HEK293 (cell line): ENCODE data around the gene EID2.

Experiments used
- GFI1B ChIP-seq: fragments of 450-650 bp; formaldehyde crosslinking; IDR thresholded peaks from 2 replicates; pipeline ENCODE4 v1.5.1; 2016; ENCODE audit warnings: missing biosample characterization, missing genetic modification characterization
- KLF8 ChIP-seq: fragments of 450-650 bp; formaldehyde crosslinking; IDR thresholded peaks from 2 replicates; pipeline ENCODE4 v1.5.1; 2016; ENCODE audit warnings: missing biosample characterization, missing genetic modification characterization
- SETDB1 ChIP-seq: IDR thresholded peaks from one replicate; pipeline ENCODE4 v1.6.1; 2017; ENCODE audit warnings: mild to moderate bottlenecking, low read length, moderate library complexity, mixed read lengths; ENCODE audit not compliant: insufficient read length
- WT1 ChIP-seq: fragments of 450-650 bp; formaldehyde crosslinking; IDR thresholded peaks from 2 replicates; pipeline ENCODE4 v1.5.1; 2016; ENCODE audit warnings: missing biosample characterization, missing genetic modification characterization
- YY1 ChIP-seq: fragments of 450-650 bp; formaldehyde crosslinking; IDR thresholded peaks from 2 replicates; pipeline ENCODE4 v1.5.1; 2018; ENCODE audit warnings: missing biosample characterization, missing genetic modification characterization
- ZBTB17 ChIP-seq: fragments of 450-650 bp; formaldehyde crosslinking; IDR thresholded peaks from 2 replicates; pipeline ENCODE4 v1.5.1; 2016; ENCODE audit warnings: missing biosample characterization, missing genetic modification characterization
- ZBTB44 ChIP-seq: fragments of 450-650 bp; IDR thresholded peaks from 2 replicates; pipeline ENCODE4 v1.5.1; 2018; ENCODE audit warnings: missing biosample characterization, mild to moderate bottlenecking, missing genetic modification characterization
- ZEB2 ChIP-seq: fragments of 450-650 bp; formaldehyde crosslinking; IDR thresholded peaks from 2 replicates; pipeline ENCODE4 v1.5.1; 2016; ENCODE audit warnings: missing biosample characterization, missing genetic modification characterization
- ZNF148 ChIP-seq: fragments of 450-650 bp; formaldehyde crosslinking; IDR thresholded peaks from 2 replicates; pipeline ENCODE4 v1.5.0; 2017; ENCODE audit warnings: missing biosample characterization, missing genetic modification characterization, borderline replicate concordance
- ZNF214 ChIP-seq: fragments of 450-650 bp; formaldehyde crosslinking; IDR thresholded peaks from 2 replicates; pipeline ENCODE4 v1.5.1; 2017; ENCODE audit warnings: missing biosample characterization, mild to moderate bottlenecking, missing genetic modification characterization, borderline replicate concordance
- ZNF416 ChIP-seq: fragments of 450-650 bp; formaldehyde crosslinking; IDR thresholded peaks from 2 replicates; pipeline ENCODE4 v1.5.1; 2016; ENCODE audit warnings: missing biosample characterization, missing genetic modification characterization
- ZNF426 ChIP-seq: fragments of 450-650 bp; formaldehyde crosslinking; IDR thresholded peaks from 2 replicates; pipeline ENCODE4 v1.5.1; 2017; ENCODE audit warnings: missing biosample characterization, missing genetic modification characterization, mild to moderate bottlenecking, inconsistent platforms, moderate library complexity
- ZNF530 ChIP-seq: fragments of 450-650 bp; formaldehyde crosslinking; IDR thresholded peaks from 2 replicates; pipeline ENCODE4 v1.5.1; 2016; ENCODE audit warnings: low read depth, missing biosample characterization, missing genetic modification characterization
- ZNF544 ChIP-seq: fragments of 450-650 bp; formaldehyde crosslinking; IDR thresholded peaks from 2 replicates; pipeline ENCODE4 v1.5.0; 2017; ENCODE audit warnings: missing biosample characterization, missing genetic modification characterization
- ZNF555 ChIP-seq: fragments of 450-650 bp; formaldehyde crosslinking; conservative IDR thresholded peaks from 2 replicates; pipeline ENCODE4 v1.5.1; 2017; ENCODE audit warnings: missing biosample characterization, mild to moderate bottlenecking, missing genetic modification characterization, inconsistent platforms
- ZNF561 ChIP-seq: fragments of 450-650 bp; IDR thresholded peaks from 2 replicates; pipeline ENCODE4 v1.5.1; 2018; ENCODE audit warnings: missing biosample characterization, missing genetic modification characterization, borderline replicate concordance
- ZNF571 ChIP-seq: fragments of 450-650 bp; formaldehyde crosslinking; IDR thresholded peaks from 2 replicates; pipeline ENCODE4 v1.5.0; 2017; ENCODE audit warnings: missing biosample characterization, missing genetic modification characterization
- ZNF621 ChIP-seq: fragments of 450-650 bp; formaldehyde crosslinking; IDR thresholded peaks from 2 replicates; pipeline ENCODE4 v1.5.1; 2017; ENCODE audit warnings: missing biosample characterization, missing genetic modification characterization
- ZNF658 ChIP-seq: fragments of 450-650 bp; formaldehyde crosslinking; IDR thresholded peaks from 2 replicates; pipeline ENCODE4; 2016; ENCODE audit warnings: missing biosample characterization, missing genetic modification characterization
- ZNF76 ChIP-seq: fragments of 450-650 bp; formaldehyde crosslinking; IDR thresholded peaks from 2 replicates; pipeline ENCODE4; 2016; ENCODE audit warnings: low read depth, missing biosample characterization, missing genetic modification characterization, borderline replicate concordance
- ZNF777 ChIP-seq: fragments of 450-650 bp; formaldehyde crosslinking; IDR thresholded peaks from 2 replicates; pipeline ENCODE4 v1.5.1; 2017; ENCODE audit warnings: missing biosample characterization, missing genetic modification characterization, borderline replicate concordance
- TF ChIP-seq, protein P1 (sequence below): fragments of 450-650 bp; formaldehyde crosslinking; IDR thresholded peaks from 2 replicates; pipeline ENCODE4 v1.5.1; 2016; ENCODE audit warnings: missing biosample characterization, missing genetic modification characterization
- TF ChIP-seq, protein P2 (sequence below): fragments of 450-650 bp; formaldehyde crosslinking; IDR thresholded peaks from 2 replicates; pipeline ENCODE4 v1.5.1; 2016; ENCODE audit warnings: missing biosample characterization, missing genetic modification characterization
- TF ChIP-seq, protein P3 (sequence below): fragments of 450-650 bp; formaldehyde crosslinking; IDR thresholded peaks from 2 replicates; pipeline ENCODE4 v1.5.1; 2016; ENCODE audit warnings: missing biosample characterization, missing genetic modification characterization
- TF ChIP-seq, protein P4 (sequence below): fragments of 450-650 bp; formaldehyde crosslinking; IDR thresholded peaks from 2 replicates; pipeline ENCODE4 v1.5.1; 2016; ENCODE audit warnings: missing biosample characterization, missing genetic modification characterization

The EID2 gene

DNA sequence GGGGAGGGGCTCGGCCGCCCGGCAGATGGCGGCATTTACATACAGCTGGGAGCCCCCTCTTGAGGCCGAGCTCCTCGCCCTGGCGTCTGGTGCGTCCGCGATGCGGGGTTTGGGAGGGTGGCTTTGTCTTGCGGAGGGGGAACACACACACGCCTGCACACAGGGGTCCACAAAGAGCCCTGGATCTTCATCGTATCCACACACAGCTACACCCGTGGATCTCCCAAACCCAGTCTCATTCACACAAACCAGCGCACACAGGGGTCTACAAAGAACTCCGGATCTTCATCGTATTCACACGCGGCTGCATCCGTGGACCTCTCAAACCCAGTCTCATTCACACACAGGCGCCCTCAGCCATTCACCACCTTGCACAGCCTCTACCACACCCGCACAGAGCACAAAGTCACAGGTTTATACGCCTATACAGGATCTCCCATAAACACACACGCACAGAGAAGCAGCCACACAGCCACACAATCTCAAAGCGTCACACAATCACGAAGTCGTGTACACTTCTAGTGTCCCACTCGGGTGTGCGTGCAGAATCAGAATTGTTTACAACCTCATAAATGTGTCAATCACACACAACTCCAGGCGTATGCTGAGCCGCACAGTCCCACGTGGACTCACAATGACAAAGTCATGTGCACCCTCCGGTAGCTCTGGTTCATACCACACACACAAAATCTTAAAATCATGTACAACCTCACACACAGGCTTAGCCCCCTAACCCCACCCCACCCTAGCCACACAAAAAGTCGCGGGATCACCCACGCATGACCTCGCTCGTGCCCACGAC lies 41.8 kb downstream of the EID2 start (continued):
- TF ChIP-seq ZNF148 = no peak
- TF ChIP-seq WT1 (tag by site-specific recombination) = peak; percentile 44
- TF ChIP-seq ZNF555 = no peak
- no peak for TF ChIP-seq ZNF426 (tag by site-specific recombination)
- no peak for TF ChIP-seq ZNF530 (tag by site-specific recombination)
- TF ChIP-seq, protein P1, sequence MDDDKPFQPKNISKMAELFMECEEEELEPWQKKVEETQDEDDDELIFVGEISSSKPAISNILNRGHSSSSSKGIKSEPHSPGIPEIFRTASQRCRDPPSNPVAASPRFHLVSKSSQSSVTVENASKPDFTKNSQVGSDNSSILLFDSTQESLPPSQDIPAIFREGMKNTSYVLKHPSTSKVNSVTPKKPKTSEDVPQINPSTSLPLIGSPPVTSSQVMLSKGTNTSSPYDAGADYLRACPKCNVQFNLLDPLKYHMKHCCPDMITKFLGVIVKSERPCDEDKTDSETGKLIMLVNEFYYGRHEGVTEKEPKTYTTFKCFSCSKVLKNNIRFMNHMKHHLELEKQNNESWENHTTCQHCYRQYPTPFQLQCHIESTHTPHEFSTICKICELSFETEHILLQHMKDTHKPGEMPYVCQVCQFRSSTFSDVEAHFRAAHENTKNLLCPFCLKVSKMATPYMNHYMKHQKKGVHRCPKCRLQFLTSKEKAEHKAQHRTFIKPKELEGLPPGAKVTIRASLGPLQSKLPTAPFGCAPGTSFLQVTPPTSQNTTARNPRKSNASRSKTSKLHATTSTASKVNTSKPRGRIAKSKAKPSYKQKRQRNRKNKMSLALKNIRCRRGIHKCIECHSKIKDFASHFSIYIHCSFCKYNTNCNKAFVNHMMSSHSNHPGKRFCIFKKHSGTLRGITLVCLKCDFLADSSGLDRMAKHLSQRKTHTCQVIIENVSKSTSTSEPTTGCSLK = no peak
- no peak for TF ChIP-seq ZNF571 (tag by site-specific recombination)
- peak; percentile 67 for TF ChIP-seq KLF8
- no peak for TF ChIP-seq ZNF544 (tag by site-specific recombination)
- TF ChIP-seq ZNF76 = peak; percentile 79
- peak; percentile 69 for TF ChIP-seq GFI1B (tag by site-specific recombination)
- no peak for TF ChIP-seq ZNF658 (tag by site-specific recombination)
- TF ChIP-seq YY1 (tag by site-specific recombination) = 0 out of 2 replicates have a peak, but pooled peaks have one; percentile 13
- TF ChIP-seq SETDB1 = no peak
- TF ChIP-seq ZNF561 (tag by site-specific recombination) = peak; percentile 65; the same call in 1 of the 2 replicates
- peak; percentile 65 for TF ChIP-seq ZEB2
- no peak for TF ChIP-seq ZNF214 (tag by site-specific recombination)
- TF ChIP-seq, protein P2, sequence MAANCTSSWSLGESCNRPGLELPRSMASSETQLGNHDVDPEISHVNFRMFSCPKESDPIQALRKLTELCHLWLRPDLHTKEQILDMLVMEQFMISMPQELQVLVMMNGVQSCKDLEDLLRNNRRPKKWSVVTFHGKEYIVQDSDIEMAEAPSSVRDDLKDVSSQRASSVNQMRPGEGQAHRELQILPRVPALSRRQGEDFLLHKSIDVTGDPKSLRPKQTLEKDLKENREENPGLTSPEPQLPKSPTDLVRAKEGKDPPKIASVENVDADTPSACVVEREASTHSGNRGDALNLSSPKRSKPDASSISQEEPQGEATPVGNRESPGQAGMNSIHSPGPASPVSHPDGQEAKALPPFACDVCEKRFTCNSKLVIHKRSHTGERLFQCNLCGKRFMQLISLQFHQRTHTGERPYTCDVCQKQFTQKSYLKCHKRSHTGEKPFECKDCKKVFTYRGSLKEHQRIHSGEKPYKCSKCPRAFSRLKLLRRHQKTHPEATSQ = no peak
- no peak for TF ChIP-seq ZNF621 (tag by site-specific recombination)
- TF ChIP-seq ZNF416 (tag by site-specific recombination) = no peak
- TF ChIP-seq, protein P3, sequence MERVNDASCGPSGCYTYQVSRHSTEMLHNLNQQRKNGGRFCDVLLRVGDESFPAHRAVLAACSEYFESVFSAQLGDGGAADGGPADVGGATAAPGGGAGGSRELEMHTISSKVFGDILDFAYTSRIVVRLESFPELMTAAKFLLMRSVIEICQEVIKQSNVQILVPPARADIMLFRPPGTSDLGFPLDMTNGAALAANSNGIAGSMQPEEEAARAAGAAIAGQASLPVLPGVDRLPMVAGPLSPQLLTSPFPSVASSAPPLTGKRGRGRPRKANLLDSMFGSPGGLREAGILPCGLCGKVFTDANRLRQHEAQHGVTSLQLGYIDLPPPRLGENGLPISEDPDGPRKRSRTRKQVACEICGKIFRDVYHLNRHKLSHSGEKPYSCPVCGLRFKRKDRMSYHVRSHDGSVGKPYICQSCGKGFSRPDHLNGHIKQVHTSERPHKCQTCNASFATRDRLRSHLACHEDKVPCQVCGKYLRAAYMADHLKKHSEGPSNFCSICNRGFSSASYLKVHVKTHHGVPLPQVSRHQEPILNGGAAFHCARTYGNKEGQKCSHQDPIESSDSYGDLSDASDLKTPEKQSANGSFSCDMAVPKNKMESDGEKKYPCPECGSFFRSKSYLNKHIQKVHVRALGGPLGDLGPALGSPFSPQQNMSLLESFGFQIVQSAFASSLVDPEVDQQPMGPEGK (tag by site-specific recombination) = peak; percentile 94
- TF ChIP-seq, protein P4, sequence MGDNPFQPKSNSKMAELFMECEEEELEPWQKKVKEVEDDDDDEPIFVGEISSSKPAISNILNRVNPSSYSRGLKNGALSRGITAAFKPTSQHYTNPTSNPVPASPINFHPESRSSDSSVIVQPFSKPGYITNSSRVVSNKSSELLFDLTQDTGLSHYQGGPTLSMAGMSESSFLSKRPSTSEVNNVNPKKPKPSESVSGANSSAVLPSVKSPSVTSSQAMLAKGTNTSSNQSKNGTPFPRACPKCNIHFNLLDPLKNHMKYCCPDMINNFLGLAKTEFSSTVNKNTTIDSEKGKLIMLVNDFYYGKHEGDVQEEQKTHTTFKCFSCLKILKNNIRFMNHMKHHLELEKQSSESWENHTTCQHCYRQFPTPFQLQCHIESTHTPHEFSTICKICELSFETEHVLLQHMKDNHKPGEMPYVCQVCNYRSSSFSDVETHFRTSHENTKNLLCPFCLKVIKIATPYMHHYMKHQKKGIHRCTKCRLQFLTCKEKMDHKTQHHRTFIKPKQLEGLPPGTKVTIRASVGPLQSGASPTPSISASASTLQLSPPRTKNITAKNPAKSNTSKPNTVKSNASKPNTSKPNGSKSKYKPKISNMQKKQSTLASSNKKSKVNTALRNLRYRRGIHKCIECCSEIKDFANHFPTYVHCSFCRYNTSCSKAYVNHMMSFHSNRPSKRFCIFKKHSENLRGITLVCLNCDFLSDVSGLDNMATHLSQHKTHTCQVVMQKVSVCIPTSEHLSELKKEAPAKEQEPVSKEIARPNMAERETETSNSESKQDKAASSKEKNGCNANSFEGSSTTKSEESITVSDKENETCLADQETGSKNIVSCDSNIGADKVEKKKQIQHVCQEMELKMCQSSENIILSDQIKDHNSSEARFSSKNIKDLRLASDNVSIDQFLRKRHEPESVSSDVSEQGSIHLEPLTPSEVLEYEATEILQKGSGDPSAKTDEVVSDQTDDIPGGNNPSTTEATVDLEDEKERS = peak; percentile 45; the same call in 1 of the 2 replicates
- peak; percentile 96 for TF ChIP-seq ZNF777
- peak; percentile 92 for TF ChIP-seq ZBTB17
- TF ChIP-seq ZBTB44 (tag by site-specific recombination) = peak; percentile 55
